Neural cell (in vitro differentiated cells): Measurements from ENCODE around the gene LMNA. TPM values are rescaled to one million over a fixed set of nuclear protein-coding genes. Genes with fewer than 3 reads are reported as not detected.

Experiments used
- H2AFZ ChIP-seq: fragments of 200-600, 300-800 bp; sonication (generic), shearing (Covaris generic); 2 replicates; pipeline ENCODE4 v1.6.0; 2014; ENCODE audit warnings: low read depth, mild to moderate bottlenecking, antibody characterized with exemption, low read length, moderate library complexity
- H3F3A ChIP-seq: fragments of 200-600 bp; shearing (Covaris generic); 2 replicates; pipeline ENCODE4 v1.6.1; 2016; ENCODE audit warnings: mild to moderate bottlenecking, moderate library complexity, mixed read lengths, antibody characterized with exemption, low read length; ENCODE audit not compliant: insufficient read depth, poor library complexity, severe bottlenecking
- H3K27ac ChIP-seq: fragments of 200-600, 300-800 bp; sonication (generic), shearing (Covaris generic); 2 replicates; pipeline ENCODE4 v1.5.1; 2014; ENCODE audit warnings: mild to moderate bottlenecking, low read length, moderate library complexity
- H3K27me3 ChIP-seq: fragments of 300-800, 200-600 bp; sonication (generic), shearing (Covaris generic); 2 replicates; pipeline ENCODE4 v1.6.0; 2014; ENCODE audit warnings: mild to moderate bottlenecking, low read depth, low read length, moderate library complexity; ENCODE audit not compliant: insufficient read depth
- H3K36me3 ChIP-seq: fragments of 300-800, 200-600 bp; sonication (generic), shearing (Covaris generic); 2 replicates; pipeline ENCODE4 v1.5.1; 2014; ENCODE audit warnings: mild to moderate bottlenecking, antibody characterized with exemption, low read length, moderate library complexity; ENCODE audit not compliant: insufficient read depth
- H3K4me2 ChIP-seq: fragments of 300-800, 200-600 bp; sonication (generic), shearing (Covaris generic); 2 replicates; pipeline ENCODE4 v1.6.0; 2014; ENCODE audit warnings: mild to moderate bottlenecking, low read length
- H3K4me3 ChIP-seq: fragments of 300-800, 200-600 bp; sonication (generic), shearing (Covaris generic); 2 replicates; pipeline ENCODE4 v1.5.1; 2014; ENCODE audit warnings: mild to moderate bottlenecking, low read length, moderate library complexity
- H3K79me2 ChIP-seq: fragments of 200-600 bp; shearing (Covaris generic); replicated peaks from 2 replicates; pipeline ENCODE4 v1.6.0; 2014; ENCODE audit warnings: mild to moderate bottlenecking, low read length, moderate library complexity; ENCODE audit not compliant: insufficient read depth
- H3K9ac ChIP-seq: fragments of 300-800, 200-600 bp; sonication (generic), shearing (Covaris generic); 2 replicates; pipeline ENCODE4 v1.6.1; 2016; ENCODE audit warnings: mild to moderate bottlenecking, low read length, mixed read lengths
- H3K9me2 ChIP-seq: fragments of 200-600 bp; shearing (Covaris generic); 2 replicates; pipeline ENCODE4 v1.6.1; 2016; ENCODE audit warnings: mild to moderate bottlenecking, low read length, mixed read lengths; ENCODE audit not compliant: insufficient read depth
- H3K9me3 ChIP-seq: fragments of 200-600, 300-800 bp; sonication (generic), shearing (Covaris generic); 2 replicates; pipeline ENCODE4 v1.6.1; 2016; ENCODE audit warnings: mild to moderate bottlenecking, mixed run types, low read length, moderate library complexity, mixed read lengths
- H4K20me1 ChIP-seq: fragments of 200-600 bp; shearing (Covaris generic); 2 replicates; pipeline ENCODE4 v1.6.1; 2016; ENCODE audit warnings: mild to moderate bottlenecking, mixed run types; ENCODE audit not compliant: insufficient read depth
- CTCF ChIP-seq: fragments of 450-650 bp; IDR thresholded peaks from 2 replicates; pipeline ENCODE4 v1.5.1; 2014; ENCODE audit warnings: antibody characterized with exemption, mild to moderate bottlenecking, moderate library complexity; ENCODE audit not compliant: poor library complexity, severe bottlenecking
- EP300 ChIP-seq: fragments of 450-650 bp; conservative IDR thresholded peaks from 2 replicates; pipeline ENCODE4 v1.6.1; 2014; ENCODE audit warnings: antibody characterized with exemption, mild to moderate bottlenecking, moderate library complexity; ENCODE audit not compliant: poor library complexity, severe bottlenecking
- EZH2 ChIP-seq: fragments of 200-600, 300-800 bp; shearing (Covaris generic), sonication (generic); IDR thresholded peaks from 2 replicates; pipeline ENCODE4 v1.6.1; 2014; ENCODE audit warnings: antibody characterized with exemption, low read length, borderline replicate concordance, mild to moderate bottlenecking; ENCODE audit not compliant: insufficient read depth, poor library complexity, severe bottlenecking
- MXI1 ChIP-seq: fragments of 450-650 bp; conservative IDR thresholded peaks from 2 replicates; pipeline ENCODE4 v1.6.1; 2014; ENCODE audit warnings: antibody characterized with exemption, mild to moderate bottlenecking; ENCODE audit not compliant: poor library complexity, severe bottlenecking
- POLR2AphosphoS5 ChIP-seq: IDR thresholded peaks from 2 replicates; pipeline ENCODE4 v1.6.1; 2012
- RAD21 ChIP-seq: fragments of 450-650 bp; conservative IDR thresholded peaks from 2 replicates; pipeline ENCODE4 v1.6.1; 2014; ENCODE audit warnings: antibody characterized with exemption, mild to moderate bottlenecking, moderate library complexity
- REST ChIP-seq: IDR thresholded peaks from 2 replicates; pipeline ENCODE4 v1.6.1; 2012; ENCODE audit warnings: borderline replicate concordance
- SMC3 ChIP-seq: fragments of 450-650 bp; conservative IDR thresholded peaks from 2 replicates; pipeline ENCODE4 v1.6.1; 2014; ENCODE audit warnings: antibody characterized with exemption, mild to moderate bottlenecking, moderate library complexity; ENCODE audit not compliant: poor library complexity
- TAF1 ChIP-seq: IDR thresholded peaks from 2 replicates; pipeline ENCODE4 v1.6.1; 2012; ENCODE audit warnings: low read depth
- polyA plus RNA-seq: library from polyadenylated mRNA; depleted of rRNA; stranded (reverse); fragments of >200 nt; gene quantifications from 2 replicates; pipeline ENCODE4 v1.2.3, GENCODE V29; 2014

The LMNA gene
- polyA plus RNA-seq, 1 donor from 2014 or later: 90.7 TPM

GRCh38 chr1:156097499-156098178 is 16.9 kb upstream of the LMNA start:
- Histone ChIP-seq H3K79me2 (peaks cover 68% of the 10 kb centered on the region), H3K27ac (no peak overlapping the region), H3K36me3 (peaks cover 6% of the 10 kb centered on the region), H3K9me3 (no peaks in the 10 kb centered on the region), H3F3A (no peaks in the 10 kb centered on the region), H3K27me3 (no peaks in the 10 kb centered on the region), H3K4me3 (no peak overlapping the region), H3K4me2 (no peak overlapping the region), H4K20me1 (peaks cover 11% of the 10 kb centered on the region), H3K9me2 (no peaks in the 10 kb centered on the region), H2AFZ (no peak overlapping the region), H3K9ac (no peak overlapping the region)
- TF ChIP-seq EZH2 (no peak), POLR2AphosphoS5 (no peak), EP300 (no peak), CTCF (no peak), MXI1 (no peak), REST (no peak), TAF1 (no peak), SMC3 (no peak), RAD21 (no peak)

GRCh38 chr1:156098784-156099183 is 15.7 kb upstream of the LMNA start:
- Histone ChIP-seq H3K4me3 (no peak overlapping the region), H3K9me3 (no peaks in the 10 kb centered on the region), H3K36me3 (peaks cover 6% of the 10 kb centered on the region), H3K9me2 (no peaks in the 10 kb centered on the region), H2AFZ (no peak overlapping the region), H3K79me2 (peaks cover 65% of the 10 kb centered on the region), H4K20me1 (peaks cover 11% of the 10 kb centered on the region), H3K9ac (no peak overlapping the region), H3K4me2 (no peak overlapping the region), H3K27me3 (no peaks in the 10 kb centered on the region), H3F3A (no peaks in the 10 kb centered on the region), H3K27ac (no peak overlapping the region)
- TF ChIP-seq RAD21 (no peak), POLR2AphosphoS5 (no peak), SMC3 (no peak), TAF1 (no peak), MXI1 (no peak)
